ENCODE measurements around the gene MAP3K8. TPM values are rescaled to one million over a fixed set of nuclear protein-coding genes. Genes with fewer than 3 reads are reported as not detected.
A peak's percentile ranks its signal among the peaks of the same experiment; 100 is the strongest.

Gene MAP3K8
- total RNA-seq, 2 donors from 2014 or later, result 9.9 to 11.2 TPM

GRCh38 chr10:30481603-30482002 is 47.6 kb downstream of the MAP3K8 start:
- intact Hi-C loops (cut with DNase I), result no loop called here
- H3K9me3 ChIP-seq, result no peaks in the 10 kb centered on the region
- H3K36me3 ChIP-seq (replicated peaks in 1 of 2; ENCODE audit: insufficient read depth in 1 of 2, low read depth in 2 of 2), result no peaks in the 10 kb centered on the region
- TF ChIP-seq POLR2A (IDR thresholded peaks at IDR 0.05), result no peak
- no peak for TF ChIP-seq CTCF (IDR thresholded peaks at IDR 0.05)
- no peak overlapping the region for H3K4me3 ChIP-seq
- no peak overlapping the region for H3K27ac ChIP-seq
- H3K27me3 ChIP-seq, result no peaks in the 10 kb centered on the region
- no peak for DNase-seq
- ATAC-seq, result no peak
- H3K4me1 ChIP-seq, result no peaks in the 10 kb centered on the region

GRCh38 chr10:30488316-30488715 is 54.3 kb downstream of the MAP3K8 start:
- Histone ChIP-seq H3K36me3 (replicated peaks in 1 of 2; ENCODE audit: insufficient read depth in 1 of 2, low read depth in 2 of 2) (no peaks in the 10 kb centered on the region), H3K9me3 (no peaks in the 10 kb centered on the region), H3K27me3 (no peaks in the 10 kb centered on the region), H3K27ac (peak overlapping the region in 1 of 4 donors; percentile 6), H3K4me1 (peaks cover 4% of the 10 kb centered on the region), H3K4me3 (no peak overlapping the region)
- TF ChIP-seq CTCF (IDR thresholded peaks at IDR 0.05), result no peak
- no peak for TF ChIP-seq POLR2A (IDR thresholded peaks at IDR 0.05)
- 40 to 57% methylated on average over 6 of the region's 6 CpGs for WGBS, 2 donors
- ATAC-seq (no peak), DNase-seq (peak in 1 of 4 donors; percentile 14)
- intact Hi-C loops (cut with DNase I), result no loop called here

GRCh38 chr10:30489346-30489745 is 55.4 kb downstream of the MAP3K8 start:
- TF ChIP-seq CTCF (IDR thresholded peaks at IDR 0.05) (no peak), POLR2A (IDR thresholded peaks at IDR 0.05) (no peak)
- H3K4me1 ChIP-seq, result peaks cover 4% of the 10 kb centered on the region
- intact Hi-C loops (cut with DNase I), result no loop called here
- H3K9me3 ChIP-seq, result no peaks in the 10 kb centered on the region
- no peaks in the 10 kb centered on the region for H3K27me3 ChIP-seq
- H3K4me3 ChIP-seq, result no peak overlapping the region
- DNase-seq (no peak), ATAC-seq (no peak)
- WGBS, 2 donors, result 22 to 31% methylated on average over 7 of the region's 7 CpGs
- no peaks in the 10 kb centered on the region for H3K36me3 ChIP-seq (replicated peaks in 1 of 2; ENCODE audit: insufficient read depth in 1 of 2, low read depth in 2 of 2)
- H3K27ac ChIP-seq, result no peak overlapping the region

GRCh38 chr10:30490289-30491000 is 56.5 kb downstream of the MAP3K8 start:
- Histone ChIP-seq H3K36me3 (replicated peaks in 1 of 2; ENCODE audit: insufficient read depth in 1 of 2, low read depth in 2 of 2) (no peaks in the 10 kb centered on the region), H3K9me3 (no peaks in the 10 kb centered on the region), H3K4me3 (no peak overlapping the region), H3K4me1 (peaks cover 4% of the 10 kb centered on the region), H3K27ac (no peak overlapping the region), H3K27me3 (no peaks in the 10 kb centered on the region)
- intact Hi-C loops (cut with DNase I), result no loop called here
- no peak for DNase-seq
- TF ChIP-seq CTCF (IDR thresholded peaks at IDR 0.05) (no peak), POLR2A (IDR thresholded peaks at IDR 0.05) (no peak)
- WGBS, 2 donors, result 76 to 77% methylated on average over 9 of the region's 9 CpGs
- no peak for ATAC-seq
